GM18868 (cell line): ENCODE results near the gene MC5R.

ENCODE experiments used
- ATAC-seq: cut with Tn5 transposase; IDR thresholded peaks from one replicate; pipeline ENCODE4 v1.9.1; 2021; ENCODE audit warnings: mild to moderate bottlenecking, moderate library complexity; ENCODE audit not compliant: unreplicated experiment

MC5R gene

GRCh38 chr18:13823707-13824395 is at the start of gene MC5R:
Gene MC5R, plus strand, starts transcription at chr18:13824149. Its CDS starts 1,617 bp downstream, at chr18:13825766.
- ATAC-seq = peak; percentile 88

GRCh38 chr18:13775058-13775457 is 48.9 kb upstream of the MC5R start:
- no peak for ATAC-seq

DNA sequence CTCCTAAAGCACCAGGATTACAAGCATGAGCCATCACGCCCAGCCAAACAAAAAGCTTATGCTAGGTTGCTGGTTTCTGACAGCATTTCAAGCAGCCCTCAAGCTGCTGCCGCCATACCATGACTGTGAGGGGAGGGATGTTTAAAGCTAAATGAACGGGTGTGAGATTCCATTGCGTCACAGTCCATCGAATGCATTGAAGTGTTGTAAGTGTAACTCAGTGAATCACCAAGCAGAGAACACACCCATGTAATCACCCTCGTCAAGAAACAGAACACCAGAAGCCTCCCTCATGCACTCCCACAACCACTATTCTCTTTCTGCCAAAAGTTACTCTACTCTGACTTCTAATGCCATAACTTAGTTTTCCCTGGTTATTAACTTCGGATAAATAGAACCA is 32.8 kb upstream of the MC5R start:
- no peak for ATAC-seq

DNA sequence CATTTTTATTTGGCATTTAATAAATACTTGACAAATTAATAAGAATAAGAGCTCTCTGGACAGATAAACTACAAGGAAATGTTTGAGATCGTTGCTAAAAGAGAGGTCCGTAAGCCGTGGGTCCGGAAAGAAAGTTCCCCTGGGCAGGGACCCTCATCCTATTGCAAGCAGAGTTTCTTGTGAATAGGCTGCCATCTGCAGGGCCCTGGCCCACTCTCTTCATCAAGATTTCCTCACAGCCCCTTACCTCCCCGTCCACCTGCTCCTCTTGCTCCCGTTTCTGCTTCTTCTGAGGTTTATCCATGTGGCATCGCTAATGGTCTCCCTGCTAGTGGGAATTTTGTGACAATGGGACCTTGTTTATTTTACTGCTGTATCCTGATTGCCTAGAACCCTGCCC is 30.1 kb upstream of the MC5R start:
- no peak for ATAC-seq

DNA sequence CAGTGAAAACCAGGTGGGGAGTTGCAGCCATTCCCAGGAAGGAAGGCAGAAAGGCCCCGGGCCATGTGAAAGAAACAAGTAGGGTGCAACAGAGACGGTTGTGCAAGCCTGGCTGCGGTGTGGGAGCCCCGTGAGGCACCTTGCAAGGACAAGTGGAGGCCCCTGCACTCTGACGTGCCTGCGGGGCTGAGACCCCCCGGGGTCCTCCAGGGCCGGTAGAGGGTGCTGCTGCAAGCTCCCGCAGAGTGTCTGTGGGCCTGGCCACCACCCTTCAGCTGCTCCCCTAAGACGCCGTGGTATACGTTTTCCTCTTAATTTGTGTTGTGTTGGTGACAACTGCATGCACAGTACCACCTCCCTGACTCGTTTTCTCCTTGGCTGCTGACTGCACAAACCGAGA is 27.4 kb upstream of the MC5R start:
- ATAC-seq = no peak

DNA sequence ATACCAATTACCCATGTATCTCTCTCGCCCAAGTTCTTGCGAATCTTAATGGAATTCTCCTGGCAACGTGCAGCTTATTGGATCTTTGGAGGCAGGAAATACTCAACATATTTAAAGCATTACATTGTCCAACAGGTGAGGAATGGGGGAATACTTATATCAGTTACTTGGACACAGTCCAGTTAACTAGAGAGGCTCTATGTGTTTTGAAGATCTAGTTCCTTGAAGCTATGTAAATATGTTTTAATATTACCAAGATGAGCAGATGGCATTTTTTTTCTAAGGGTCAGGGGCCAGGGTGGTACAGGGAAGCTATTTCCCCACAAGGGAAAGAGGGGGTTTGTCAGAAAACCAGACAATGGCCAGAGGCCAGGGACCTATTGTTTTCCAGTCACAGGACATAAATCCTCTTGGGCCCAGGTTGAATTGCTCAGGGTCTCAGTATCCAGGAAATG is 26.8 kb upstream of the MC5R start:
- no peak for ATAC-seq

DNA sequence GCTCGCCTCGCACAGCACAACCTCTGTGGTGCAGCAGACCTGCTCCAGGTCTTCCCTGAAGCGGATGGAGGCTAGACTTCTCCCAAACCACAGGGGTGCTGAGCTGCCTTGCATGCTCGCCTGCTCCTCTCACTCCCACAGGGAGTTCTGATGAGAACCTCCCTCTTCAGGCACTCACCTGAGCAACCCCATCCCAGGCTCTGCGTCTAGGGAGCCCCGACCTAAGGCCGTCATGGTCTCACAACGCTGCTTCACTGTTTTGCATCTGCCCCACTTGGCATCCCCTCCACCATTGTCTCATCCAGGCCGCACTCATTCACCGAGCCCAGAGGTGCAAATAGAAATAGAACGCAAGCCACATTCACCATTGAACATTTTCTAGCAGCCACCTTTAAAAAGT is 24.6 kb upstream of the MC5R start:
- no peak for ATAC-seq

DNA sequence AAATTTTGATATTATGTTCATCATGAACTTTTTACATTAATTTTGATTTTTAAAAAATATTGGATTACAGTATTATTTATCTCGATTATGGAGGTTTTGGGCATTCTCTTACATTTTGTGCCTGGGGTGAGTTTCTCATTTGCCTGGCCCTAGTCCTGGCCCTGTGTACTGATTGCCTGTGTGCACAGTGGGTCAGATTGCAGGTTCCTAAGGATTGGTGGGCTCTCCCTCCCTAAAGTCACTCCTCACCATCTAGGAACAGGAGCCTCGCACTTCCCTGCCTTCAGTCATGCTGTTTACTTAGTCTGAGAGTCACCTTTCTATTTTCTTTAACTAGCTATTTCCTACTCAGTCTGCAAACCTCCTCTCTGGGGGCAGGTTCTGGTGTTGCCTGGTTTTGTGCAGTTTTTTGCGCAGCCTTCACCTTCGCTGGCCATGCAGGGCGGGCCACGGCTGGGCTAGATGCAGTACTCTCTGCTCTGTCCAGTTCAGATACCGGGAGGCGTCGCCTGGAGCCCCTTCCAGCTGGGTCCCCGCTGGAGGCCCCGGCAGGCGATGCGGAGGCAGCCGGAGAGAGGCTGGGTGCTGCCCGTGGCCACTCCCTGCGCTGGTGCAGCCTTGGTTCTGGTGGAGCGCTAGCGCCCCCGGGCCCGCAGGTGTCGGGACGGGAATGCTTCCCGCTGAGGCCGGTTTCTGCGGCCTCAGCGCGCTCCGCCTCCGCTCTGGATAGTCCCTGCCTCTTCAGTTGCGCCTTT is 23.3 kb upstream of the MC5R start:
- peak; percentile 71 for ATAC-seq

DNA sequence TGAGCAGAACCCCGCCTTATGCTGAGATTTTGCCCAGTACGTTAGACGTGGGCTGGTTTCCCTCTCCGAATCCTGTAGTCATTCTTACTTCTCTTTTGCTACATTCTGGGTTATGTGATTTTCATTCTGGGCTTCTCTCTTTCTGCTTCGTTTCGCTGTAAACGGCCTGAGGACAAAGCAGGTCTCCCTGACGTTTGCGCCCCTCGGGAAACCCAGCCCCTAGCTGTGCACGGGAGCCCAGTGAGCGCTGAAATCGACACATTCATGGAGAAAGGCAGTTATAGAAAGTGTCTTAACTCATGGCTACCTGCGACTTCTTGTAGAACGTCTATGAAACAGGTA is 22.7 kb upstream of the MC5R start:
- peak; percentile 15 for ATAC-seq

GRCh38 chr18:13804305-13804704 is 19.6 kb upstream of the MC5R start:
- no peak for ATAC-seq

DNA sequence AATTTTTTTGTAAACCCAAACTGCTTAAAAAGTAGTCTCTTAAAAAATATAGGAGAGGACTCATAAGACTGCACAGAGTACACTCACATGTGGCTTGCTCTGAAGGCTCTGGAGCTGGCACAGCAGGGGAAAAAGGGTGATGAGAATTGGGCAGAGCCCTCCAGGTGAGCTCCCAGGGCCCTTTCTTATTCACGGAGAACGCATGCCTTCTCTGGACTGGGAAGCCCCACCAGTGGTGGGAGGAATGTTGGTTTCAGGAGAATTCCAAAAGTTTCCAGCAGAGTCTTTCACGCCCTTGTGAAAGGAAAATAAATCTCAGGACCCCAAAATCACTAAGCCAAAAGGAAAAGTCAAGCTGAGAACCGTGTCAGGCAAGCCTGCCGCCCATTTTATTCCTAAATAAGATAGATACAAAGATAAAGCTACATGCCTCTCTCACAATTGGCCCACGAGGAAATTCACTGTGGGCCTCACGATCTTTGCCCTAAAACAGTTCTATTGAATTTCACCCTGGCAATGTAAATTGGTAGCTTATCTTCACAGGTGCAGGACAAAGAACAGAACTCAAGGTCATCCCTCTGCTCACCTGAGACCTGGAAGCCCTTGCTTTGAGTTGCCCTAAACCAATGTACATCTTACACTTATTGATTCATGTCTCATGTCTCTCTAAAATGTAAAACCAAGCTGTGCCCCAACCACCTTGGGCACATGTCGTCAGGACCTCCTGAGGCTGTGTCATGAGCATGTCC is 15.5 kb upstream of the MC5R start:
- ATAC-seq = no peak

DNA sequence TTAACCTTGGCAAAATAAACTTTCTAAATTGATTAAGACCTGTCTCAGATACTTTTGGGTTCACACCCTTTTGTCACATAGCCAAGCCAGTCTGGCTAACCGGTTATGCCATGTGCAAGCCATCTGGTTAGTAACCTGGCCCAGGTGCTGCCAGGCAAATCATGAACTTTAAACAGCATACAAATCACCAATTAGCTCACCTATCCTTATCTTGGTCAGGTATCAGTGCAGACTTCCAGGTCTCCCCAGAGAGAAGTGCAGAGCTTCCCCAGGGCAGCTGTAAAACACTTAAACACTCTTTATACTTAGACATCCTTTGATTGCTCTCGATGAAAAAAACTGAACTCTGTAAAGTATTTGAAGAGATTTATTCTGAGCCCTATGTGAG is 14.9 kb upstream of the MC5R start:
- no peak for ATAC-seq

GRCh38 chr18:13809531-13810255 is 14.3 kb upstream of the MC5R start:
- ATAC-seq = no peak

DNA sequence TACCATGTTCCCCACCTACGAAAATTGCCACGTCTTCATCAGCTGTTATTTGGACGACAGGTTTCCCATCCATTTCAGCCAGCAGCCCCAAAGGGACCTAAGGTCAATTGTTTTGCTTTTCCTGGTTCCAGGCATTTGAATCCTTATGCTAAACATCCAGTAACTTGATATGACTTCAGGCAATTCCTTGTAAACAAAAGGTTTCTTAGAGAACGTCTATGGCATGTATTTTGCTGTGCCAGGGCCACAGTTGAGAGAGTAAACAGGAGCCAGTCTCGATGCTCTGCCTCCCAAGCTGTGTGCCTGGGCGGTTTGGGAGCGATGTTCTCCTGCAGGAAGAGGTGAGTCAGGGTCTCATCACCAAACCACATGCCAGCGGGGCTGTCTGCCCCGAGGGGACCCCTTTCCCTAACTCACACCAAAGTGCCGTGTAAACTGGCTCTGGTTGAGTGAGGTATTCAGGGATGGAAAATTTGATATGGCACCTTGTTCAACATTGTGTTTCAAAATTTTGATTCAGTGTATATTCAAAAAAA is 12.9 kb upstream of the MC5R start:
- no peak for ATAC-seq

- peak; percentile 62 for ATAC-seq
Measured at GRCh38 chr18:13811993-13812392, 12.0 kb upstream of the MC5R start.

- ATAC-seq = peak; percentile 81
Measured at GRCh38 chr18:13813271-13813849, 10.6 kb upstream of the MC5R start.

DNA sequence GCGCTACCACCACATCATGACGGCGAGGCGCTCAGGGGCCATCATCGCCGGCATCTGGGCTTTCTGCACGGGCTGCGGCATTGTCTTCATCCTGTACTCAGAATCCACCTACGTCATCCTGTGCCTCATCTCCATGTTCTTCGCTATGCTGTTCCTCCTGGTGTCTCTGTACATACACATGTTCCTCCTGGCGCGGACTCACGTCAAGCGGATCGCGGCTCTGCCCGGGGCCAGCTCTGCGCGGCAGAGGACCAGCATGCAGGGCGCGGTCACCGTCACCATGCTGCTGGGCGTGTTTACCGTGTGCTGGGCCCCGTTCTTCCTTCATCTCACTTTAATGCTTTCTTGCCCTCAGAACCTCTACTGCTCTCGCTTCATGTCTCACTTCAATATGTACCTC is 2.3 kb downstream of the MC5R start:
- no peak for ATAC-seq

GRCh38 chr18:13831864-13832508 is 8.0 kb downstream of the MC5R start:
- ATAC-seq = no peak

- ATAC-seq = no peak
Measured at GRCh38 chr18:13834496-13835015, 10.6 kb downstream of the MC5R start.

GRCh38 chr18:13835202-13835601 is 11.3 kb downstream of the MC5R start:
- ATAC-seq = no peak
